Endothelial cell of umbilical vein (primary cell): ENCODE measurements around the gene CKLF. TPM values are rescaled to one million over a fixed set of nuclear protein-coding genes. Genes with fewer than 3 reads are reported as not detected.

ENCODE experiments used
- BruUV-seq: library from RNA; stranded (reverse); fragments of 400-500 nt; replicated peaks from 2 replicates; lab custom pipeline; 2021; lab: Mats Ljungman, UMichigan
- CTCF ChIA-PET: fragments of 300-600, 350-600 bp; sonication (Branson Sonifier 250); formaldehyde crosslinking; loops from one replicate; lab custom pipeline; 2021; ENCODE audit warnings: antibody characterized with exemption, inconsistent platforms; lab: Charles Lee
- POLR2A ChIA-PET: fragments of 300-600, 350-600 bp; sonication (Branson Sonifier 250); formaldehyde crosslinking; loops from one replicate; lab custom pipeline; 2021; ENCODE audit warnings: antibody characterized with exemption, inconsistent platforms; lab: Charles Lee
- DNase-seq: peaks from one replicate; pipeline ENCODE4 v3.0.0-alpha.2; 2011; ENCODE audit warnings: low read depth, low spot score
- FAIRE-seq: peaks from 2 replicates; lab custom pipeline; 2011; peaks lifted over from hg19 to GRCh38; lab: Jason Lieb, UNC
- H2AFZ ChIP-seq: 2 replicates; pipeline ENCODE4 v1.6.0; 2012; ENCODE audit warnings: low read depth, low read length, control low read depth, inconsistent platforms
- H3K27ac ChIP-seq: 2 replicates; pipeline ENCODE4 v1.5.1; 2011; ENCODE audit warnings: low read depth, mild to moderate bottlenecking, control low read depth, low read length, moderate library complexity; ENCODE audit not compliant: insufficient read depth
- H3K27me3 ChIP-seq, 2 experiments: 2 replicates each; pipeline versions ENCODE4 v1.6.0 to v1.6.1; 2011; ENCODE audit warnings: low read length in 2 of 2, mixed read lengths in 1 of 2; ENCODE audit not compliant: control insufficient read depth in 2 of 2, insufficient read depth in 2 of 2
- H3K36me3 ChIP-seq, 2 experiments: 2 replicates in 1 of 2; 3 replicates in 1 of 2; pipeline ENCODE4 v1.5.1; 2011; ENCODE audit warnings: low read length in 2 of 2, mild to moderate bottlenecking in 1 of 2, moderate library complexity in 1 of 2; ENCODE audit not compliant: control insufficient read depth in 2 of 2, insufficient read depth in 2 of 2; ENCODE audit errors: extremely low read depth in 1 of 2
- H3K4me1 ChIP-seq: 3 replicates; pipeline ENCODE4 v1.5.1; 2011; ENCODE audit warnings: mild to moderate bottlenecking, low read length; ENCODE audit not compliant: control insufficient read depth, insufficient read depth; ENCODE audit errors: extremely low read depth
- H3K4me2 ChIP-seq: 2 replicates; pipeline ENCODE4 v1.6.1; 2011; ENCODE audit warnings: low read length, control low read depth, mixed read lengths; ENCODE audit not compliant: insufficient read depth
- H3K4me3 ChIP-seq, 3 experiments: fragments of 200-600 bp in 1 of 3; sonication (generic), shearing (Covaris generic) in 1 of 3; replicated peaks in 1 of 3; 2 replicates each; pipeline ENCODE4 v1.5.1; 2011 to 2016; ENCODE audit warnings: control low read depth in 3 of 3, low read length in 3 of 3, mild to moderate bottlenecking in 2 of 3, inconsistent platforms in 1 of 3, low read depth in 1 of 3, moderate library complexity in 1 of 3; ENCODE audit not compliant: insufficient read depth in 1 of 3
- H3K79me2 ChIP-seq: 2 replicates; pipeline ENCODE4 v1.6.0; 2012; ENCODE audit warnings: low read length, inconsistent platforms; ENCODE audit not compliant: control insufficient read depth, insufficient read depth
- H3K9ac ChIP-seq: replicated peaks from 2 replicates; pipeline ENCODE3; 2011; ENCODE audit warnings: low read length, control low read depth; ENCODE audit not compliant: insufficient read depth; ENCODE audit errors: extremely low read depth
- H3K9me1 ChIP-seq: replicated peaks from 3 replicates; pipeline ENCODE4 v1.6.0; 2011; ENCODE audit warnings: mild to moderate bottlenecking, low read length; ENCODE audit not compliant: control insufficient read depth, insufficient read depth; ENCODE audit errors: extremely low read depth
- H3K9me3 ChIP-seq: replicated peaks from 2 replicates; pipeline ENCODE4 v1.5.1; 2012; ENCODE audit warnings: low read length, inconsistent platforms; ENCODE audit not compliant: control insufficient read depth, insufficient read depth
- H4K20me1 ChIP-seq: replicated peaks from 2 replicates; pipeline ENCODE3; 2011; ENCODE audit warnings: mild to moderate bottlenecking, low read length; ENCODE audit not compliant: control insufficient read depth, insufficient read depth; ENCODE audit errors: extremely low read depth
- CTCF ChIP-seq, 2 donors: IDR thresholded peaks; 1 replicate in 1 of 2; 2 replicates in 1 of 2; pipeline ENCODE4 v1.5.1; 2011; ENCODE audit warnings: low read length in 2 of 2, mild to moderate bottlenecking in 2 of 2, moderate library complexity in 2 of 2, control low read depth in 1 of 2, inconsistent platforms in 1 of 2, low read depth in 1 of 2; ENCODE audit not compliant: insufficient read depth in 1 of 2; ENCODE audit errors: extremely low read depth in 1 of 2
- EZH2 ChIP-seq: IDR thresholded peaks from 2 replicates; pipeline ENCODE4 v1.6.1; 2012; ENCODE audit warnings: borderline replicate concordance, low read depth, mild to moderate bottlenecking, moderate library complexity, low read length, inconsistent platforms; ENCODE audit not compliant: severe bottlenecking
- FOS ChIP-seq: IDR thresholded peaks from 2 replicates; pipeline ENCODE4 v1.6.1; 2011; ENCODE audit warnings: mild to moderate bottlenecking, low read length, moderate library complexity, borderline replicate concordance; ENCODE audit not compliant: insufficient read depth
- GATA2 ChIP-seq: IDR thresholded peaks from 2 replicates; pipeline ENCODE4 v1.7.0; 2011; ENCODE audit warnings: low read depth, mild to moderate bottlenecking, moderate library complexity, mixed read lengths, low read length; ENCODE audit not compliant: insufficient read length, insufficient read depth
- JUN ChIP-seq: IDR thresholded peaks from 2 replicates; pipeline ENCODE4 v1.6.1; 2011; ENCODE audit warnings: borderline replicate concordance, low read depth; ENCODE audit not compliant: insufficient read length, insufficient read depth
- MAX ChIP-seq: IDR thresholded peaks from 2 replicates; pipeline ENCODE4 v1.6.1; 2011; ENCODE audit not compliant: insufficient read depth, insufficient read length
- MYC ChIP-seq: IDR thresholded peaks from one replicate; pipeline ENCODE4 v1.6.1; 2011; ENCODE audit warnings: mild to moderate bottlenecking, low read depth, low read length
- POLR2A ChIP-seq: IDR thresholded peaks from 2 replicates; pipeline ENCODE4 v1.6.1; 2012; ENCODE audit warnings: low read depth, mild to moderate bottlenecking, control low read depth, low read length
- POLR2AphosphoS5 ChIP-seq: IDR thresholded peaks from 2 replicates; pipeline ENCODE4 v1.6.1; 2012; ENCODE audit warnings: low read depth, mild to moderate bottlenecking, control low read depth, low read length, moderate library complexity; ENCODE audit not compliant: insufficient read depth
- dilution Hi-C: fragments of 300-500 bp; cut with MboI; formaldehyde crosslinking; loops from one replicate; pipeline ENCODE4 v1.15.0; 2019; ENCODE audit warnings: low sequenced_read_pairs; ENCODE audit not compliant: extremely low pct_ligation_motif_present
- intact Hi-C: fragments of 100-400 bp; cut with micrococcal nuclease; formaldehyde crosslinking; loops from one replicate; pipeline ENCODE4 v1.10.0; 2022
- polyA plus RNA-seq, 4 experiments: library from polyadenylated mRNA; depleted of rRNA in 3 of 4; stranded (reverse) in 3 of 4; unstranded in 1 of 4; fragments of >200 nt; gene quantifications; 2 replicates each; pipeline versions ENCODE4 v1.2.1 to v1.2.3, GENCODE V29; 2011 to 2012; ENCODE audit warnings: missing spikeins in 1 of 4
- total RNA-seq: library from RNA; stranded (reverse); gene quantifications from 2 replicates; pipeline ENCODE4 v1.2.3, GENCODE V29; 2021

CKLF gene
- total and polyA plus RNA-seq, 2 donors (not counting 3 experiments of a cell fraction or from before 2014, with no cell fraction given), result 80.0 to 209 TPM

GRCh38 chr16:66539623-66540469 lies 12.5 kb upstream of the CKLF start:
- Histone ChIP-seq H3K4me2 (no peak overlapping the region), H3K9me3 (no peaks in the 10 kb centered on the region), H3K4me1 (no peaks in the 10 kb centered on the region), H3K4me3 (no peak overlapping the region), H3K36me3 (peaks cover 0 to 10% of the 10 kb centered on the region in 2 experiments), H4K20me1 (no peaks in the 10 kb centered on the region), H3K27ac (no peak overlapping the region), H2AFZ (no peak overlapping the region), H3K9ac (no peak overlapping the region), H3K27me3 (no peaks in the 10 kb centered on the region), H3K9me1 (no peaks in the 10 kb centered on the region), H3K79me2 (no peaks in the 10 kb centered on the region)
- no peak for FAIRE-seq
- intact Hi-C loops, result no loop called here
- ChIA-PET POLR2A (no interaction called here), CTCF (no interaction called here)
- DNase-seq, result no peak
- TF ChIP-seq JUN (no peak), POLR2A (no peak), CTCF (IDR thresholded peaks at IDR 0.05; ENCODE audit: extremely low read depth in 1 of 2, insufficient read depth in 1 of 2, low read depth in 1 of 2, low read length in 2 of 2) (no peak), GATA2 (no peak), FOS (no peak), EZH2 (no peak), POLR2AphosphoS5 (no peak), MAX (no peak), MYC (no peak)
- dilution Hi-C loops, result no loop called here
- BruUV-seq, result no TSS peak
